Stimulated activated CD8-positive, alpha-beta memory T cell treated with anti-CD3 and anti-CD28 coated beads, Interleukin-12 subunit alpha, Interleukin-12 subunit beta, amount 100 ng/mL, for 24 hours (primary cell): Measurements from ENCODE around the gene DENND5A.
"Not testable (repeated sequence)": the region's sequence is repeated elsewhere in the genome, so short reads cannot be mapped to it uniquely, and the experiment has no call there.

ENCODE experiments used
- DNase-seq: peaks from one replicate; pipeline ENCODE4 v3.0.0-alpha.2; 2020; ENCODE audit errors: extremely low read depth

The DENND5A gene

GRCh38 chr11:9177438-9178091, 87.6 kb downstream of the DENND5A start:
- DNase-seq, result no peak

- no peak for DNase-seq
Observed at GRCh38 chr11:9176550-9176949, 88.6 kb downstream of the DENND5A start.

- no peak for DNase-seq
Observed at GRCh38 chr11:9176136-9176535, 89.0 kb downstream of the DENND5A start.

GRCh38 chr11:9172389-9172788, 92.8 kb downstream of the DENND5A start:
- DNase-seq, result no peak

GRCh38 chr11:9170450-9170849, 94.7 kb downstream of the DENND5A start:
- no peak for DNase-seq

GRCh38 chr11:9169595-9170295, 95.4 kb downstream of the DENND5A start:
- no peak for DNase-seq

- DNase-seq, result not testable (repeated sequence)
Observed at GRCh38 chr11:9161991-9162390, 103.2 kb downstream of the DENND5A start.

- DNase-seq, result no peak
Observed at GRCh38 chr11:9160166-9160565, 105.0 kb downstream of the DENND5A start.

GRCh38 chr11:9158898-9159391, 106.2 kb downstream of the DENND5A start:
- no peak for DNase-seq

GRCh38 chr11:9155930-9156329, 109.2 kb downstream of the DENND5A start:
- DNase-seq, result no peak

- DNase-seq, result no peak
Observed at GRCh38 chr11:9153651-9154050, 111.5 kb downstream of the DENND5A start.

GRCh38 chr11:9151631-9152030, 113.5 kb downstream of the DENND5A start:
- no peak for DNase-seq

- DNase-seq, result no peak
Observed at GRCh38 chr11:9150926-9151325, 114.2 kb downstream of the DENND5A start.

- DNase-seq, result no peak
Observed at GRCh38 chr11:9150501-9150900, 114.6 kb downstream of the DENND5A start.

GRCh38 chr11:9148727-9149126, 116.4 kb downstream of the DENND5A start:
- DNase-seq, result no peak

GRCh38 chr11:9148035-9148434, 117.1 kb downstream of the DENND5A start:
- DNase-seq, result no peak

GRCh38 chr11:9146477-9146876, 118.7 kb downstream of the DENND5A start:
- no peak for DNase-seq

- no peak for DNase-seq
Observed at GRCh38 chr11:9145283-9145682, 119.9 kb downstream of the DENND5A start.

- no peak for DNase-seq
Observed at GRCh38 chr11:9144828-9145227, 120.3 kb downstream of the DENND5A start.

- DNase-seq, result no peak
Observed at GRCh38 chr11:9143721-9144120, 121.4 kb downstream of the DENND5A start.

GRCh38 chr11:9142732-9143131, 122.4 kb downstream of the DENND5A start:
- no peak for DNase-seq

GRCh38 chr11:9141186-9141585, 124.0 kb downstream of the DENND5A start:
- DNase-seq, result no peak

GRCh38 chr11:9139628-9140357, 125.4 kb downstream of the DENND5A start:
- no peak for DNase-seq
